ENCODE measurements around the gene SHROOM3. TPM values are rescaled to one million over a fixed set of nuclear protein-coding genes. Genes with fewer than 3 reads are reported as not detected.

The SHROOM3 gene
- total and polyA plus RNA-seq, 2 of the 13 experiments (the other 11 are each of a cell fraction or from before 2014, with no cell fraction given) = 0.01 TPM; not detected in 1

DNA sequence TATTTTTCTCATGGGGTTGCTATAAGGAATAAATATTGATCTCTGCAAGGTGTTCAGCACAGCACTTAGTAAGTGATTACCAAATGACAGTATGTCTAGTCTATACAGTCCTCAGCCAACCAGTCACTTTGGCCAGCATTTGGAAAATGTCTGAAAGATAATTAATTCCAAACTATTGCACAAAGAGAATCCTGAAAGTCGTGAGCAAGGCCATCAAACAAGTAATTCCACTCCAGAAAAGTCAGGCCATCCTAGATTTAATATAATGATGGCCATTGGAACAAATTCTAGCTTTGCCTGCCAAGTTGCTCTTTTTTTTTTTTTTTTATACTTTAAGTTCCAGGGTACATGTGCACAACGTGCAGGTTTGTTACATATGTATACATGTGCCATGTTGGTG lies 96.6 kb downstream of the SHROOM3 start:
- Histone ChIP-seq H4K20me1 (ENCODE audit: insufficient read depth, low read length) (no peaks in the 10 kb centered on the region), H3K36me3 (replicated peaks in 1 of 2; ENCODE audit: control insufficient read depth in 1 of 2, insufficient read depth in 2 of 2, low read length in 2 of 2) (no peaks in the 10 kb centered on the region), H3K27ac (ENCODE audit: extremely low read length, insufficient read depth, low read length) (no peak overlapping the region), H3K4me3 (replicated peaks in 1 of 3; ENCODE audit: insufficient read depth in 1 of 3, low read depth in 2 of 3, low read length in 3 of 3) (no peak overlapping the region), H3K4me1 (ENCODE audit: insufficient read depth, low read length) (peaks cover 8% of the 10 kb centered on the region), H3K9me3 (ENCODE audit: low read length) (no peaks in the 10 kb centered on the region), H3K4me2 (ENCODE audit: low read depth, low read length) (no peak overlapping the region), H2AFZ (ENCODE audit: low read length) (no peak overlapping the region), H3K79me2 (ENCODE audit: insufficient read depth, low read length) (no peaks in the 10 kb centered on the region), H3K9ac (ENCODE audit: insufficient read depth, low read depth, low read length) (no peak overlapping the region), H3K27me3 (ENCODE audit: control insufficient read depth in 1 of 2, insufficient read depth in 2 of 2, low read length in 2 of 2) (no peaks in the 10 kb centered on the region)
- no peak for DNase-seq (ENCODE audit: low spot score)
- no peak for ATAC-seq
- BruUV-seq (replicated peaks) = no TSS peak
- CTCF ChIA-PET (ENCODE audit: low intra/inter-chr PET ratio, low total read pairs) = no interaction called here
- POLR2A ChIA-PET = no interaction called here
- FAIRE-seq = no peak
- intact Hi-C loops (cut with micrococcal nuclease; ENCODE audit: unreplicated experiment) = no loop called here
- in situ Hi-C loops (cut with HindIII; ENCODE audit: extremely low pct_ligation_motif_present, low pct_unique_long_range_greater_than_20kb) = no loop called here
- WGBS (ENCODE audit: low lambda C conversion rate) = 16% methylated on average over 2 of the region's 2 CpGs
- no peak for TF ChIP-seq SRY (CRISPR knock-in tag; IDR thresholded peaks at IDR 0.05)
- no peak for TF ChIP-seq RBM39 (IDR thresholded peaks at IDR 0.05; ENCODE audit: low read depth, low read length, poor library complexity, severe bottlenecking)
- no peak for TF ChIP-seq ZFYVE20 (CRISPR knock-in tag; IDR thresholded peaks at IDR 0.05; ENCODE audit: borderline replicate concordance, low read depth)
- TF ChIP-seq, protein P1, sequence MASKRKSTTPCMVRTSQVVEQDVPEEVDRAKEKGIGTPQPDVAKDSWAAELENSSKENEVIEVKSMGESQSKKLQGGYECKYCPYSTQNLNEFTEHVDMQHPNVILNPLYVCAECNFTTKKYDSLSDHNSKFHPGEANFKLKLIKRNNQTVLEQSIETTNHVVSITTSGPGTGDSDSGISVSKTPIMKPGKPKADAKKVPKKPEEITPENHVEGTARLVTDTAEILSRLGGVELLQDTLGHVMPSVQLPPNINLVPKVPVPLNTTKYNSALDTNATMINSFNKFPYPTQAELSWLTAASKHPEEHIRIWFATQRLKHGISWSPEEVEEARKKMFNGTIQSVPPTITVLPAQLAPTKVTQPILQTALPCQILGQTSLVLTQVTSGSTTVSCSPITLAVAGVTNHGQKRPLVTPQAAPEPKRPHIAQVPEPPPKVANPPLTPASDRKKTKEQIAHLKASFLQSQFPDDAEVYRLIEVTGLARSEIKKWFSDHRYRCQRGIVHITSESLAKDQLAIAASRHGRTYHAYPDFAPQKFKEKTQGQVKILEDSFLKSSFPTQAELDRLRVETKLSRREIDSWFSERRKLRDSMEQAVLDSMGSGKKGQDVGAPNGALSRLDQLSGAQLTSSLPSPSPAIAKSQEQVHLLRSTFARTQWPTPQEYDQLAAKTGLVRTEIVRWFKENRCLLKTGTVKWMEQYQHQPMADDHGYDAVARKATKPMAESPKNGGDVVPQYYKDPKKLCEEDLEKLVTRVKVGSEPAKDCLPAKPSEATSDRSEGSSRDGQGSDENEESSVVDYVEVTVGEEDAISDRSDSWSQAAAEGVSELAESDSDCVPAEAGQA (IDR thresholded peaks at IDR 0.05; ENCODE audit: low read depth) = no peak
- TF ChIP-seq, protein P1 (CRISPR knock-in tag; IDR thresholded peaks at IDR 0.05; ENCODE audit: borderline replicate concordance) = no peak
- TF ChIP-seq, protein P2, sequence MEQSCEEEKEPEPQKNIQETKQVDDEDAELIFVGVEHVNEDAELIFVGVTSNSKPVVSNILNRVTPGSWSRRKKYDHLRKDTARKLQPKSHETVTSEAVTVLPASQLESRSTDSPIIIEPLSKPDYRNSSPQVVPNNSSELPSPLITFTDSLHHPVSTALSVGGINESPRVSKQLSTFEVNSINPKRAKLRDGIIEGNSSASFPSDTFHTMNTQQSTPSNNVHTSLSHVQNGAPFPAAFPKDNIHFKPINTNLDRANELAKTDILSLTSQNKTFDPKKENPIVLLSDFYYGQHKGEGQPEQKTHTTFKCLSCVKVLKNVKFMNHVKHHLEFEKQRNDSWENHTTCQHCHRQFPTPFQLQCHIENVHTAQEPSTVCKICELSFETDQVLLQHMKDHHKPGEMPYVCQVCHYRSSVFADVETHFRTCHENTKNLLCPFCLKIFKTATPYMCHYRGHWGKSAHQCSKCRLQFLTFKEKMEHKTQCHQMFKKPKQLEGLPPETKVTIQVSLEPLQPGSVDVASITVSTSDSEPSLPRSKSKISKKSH (CRISPR knock-in tag; IDR thresholded peaks at IDR 0.05; ENCODE audit: borderline replicate concordance) = no peak
- TF ChIP-seq FOXC1 (CRISPR knock-in tag; IDR thresholded peaks at IDR 0.05; ENCODE audit: borderline replicate concordance) = no peak
- no peak for TF ChIP-seq ZNF781 (CRISPR knock-in tag; IDR thresholded peaks at IDR 0.05; ENCODE audit: borderline replicate concordance, not compliant biosample characterization)
- no peak for TF ChIP-seq AHDC1 (CRISPR knock-in tag; IDR thresholded peaks at IDR 0.05; ENCODE audit: borderline replicate concordance)

Measured in HepG2 (cell line).